Transverse colon (tissue), 4 donors: Measurements from ENCODE around the gene SVOP. TPM values are rescaled to one million over a fixed set of nuclear protein-coding genes. Genes with fewer than 3 reads are reported as not detected.

ENCODE experiments used
- DNase-seq: peaks from one replicate; pipeline ENCODE4 v3.0.0-alpha.2; 2019
- H3K27ac ChIP-seq, 4 donors: fragments of 200-600 bp; sonication (generic); 2 replicates each; pipeline ENCODE4 v1.5.1; 2016 to 2018; ENCODE audit warnings: inconsistent platforms in 4 of 4
- H3K27me3 ChIP-seq: fragments of 200-600 bp; sonication (generic); 2 replicates; pipeline ENCODE4 v1.5.1; 2017; ENCODE audit warnings: inconsistent platforms
- H3K36me3 ChIP-seq, 4 donors: fragments of 200-600 bp; sonication (generic); 2 replicates each; pipeline ENCODE4 v1.5.1; 2017 to 2019; ENCODE audit warnings: inconsistent platforms in 4 of 4
- H3K4me1 ChIP-seq, 4 donors: fragments of 200-600 bp; sonication (generic); 2 replicates each; pipeline ENCODE4 v1.5.1; 2017 to 2020; ENCODE audit warnings: inconsistent platforms in 4 of 4
- H3K4me3 ChIP-seq, 4 donors: fragments of 200-600 bp; sonication (generic); 1 replicate in 1 of 4; 2 replicates in 3 of 4; pipeline versions ENCODE4 v1.5.1 to v1.6.1; 2017 to 2019; ENCODE audit warnings: inconsistent platforms in 4 of 4
- H3K9me3 ChIP-seq, 2 donors: fragments of 200-600 bp; sonication (generic); 2 replicates each; pipeline ENCODE4 v1.5.1; 2017 to 2019; ENCODE audit warnings: inconsistent platforms in 2 of 2
- CTCF ChIP-seq, 5 experiments: fragments of 200-600 bp in 3 of 5; fragments of 450-650 bp in 2 of 5; sonication (generic) in 3 of 5; IDR thresholded peaks; 1 replicate in 2 of 5; 2 replicates in 3 of 5; pipeline ENCODE4 v1.5.1; 2016 to 2017; ENCODE audit warnings: antibody characterized with exemption in 5 of 5, inconsistent platforms in 3 of 5, mild to moderate bottlenecking in 2 of 5, moderate library complexity in 1 of 5
- EP300 ChIP-seq: sonication (generic); formaldehyde crosslinking; IDR thresholded peaks from one replicate; pipeline ENCODE4 v1.6.1; 2017; ENCODE audit warnings: antibody characterized with exemption, low read depth
- POLR2A ChIP-seq: fragments of 450-650 bp; IDR thresholded peaks from one replicate; pipeline ENCODE4 v1.6.1; 2016; ENCODE audit warnings: antibody characterized with exemption, mild to moderate bottlenecking, moderate library complexity
- POLR2AphosphoS5 ChIP-seq, 3 donors: sonication (generic); formaldehyde crosslinking; IDR thresholded peaks; one replicate each; pipeline ENCODE4 v1.6.1; 2016; ENCODE audit warnings: antibody characterized with exemption in 3 of 3
- WGBS, 2 donors: methylation state at CpG; one replicate each; pipeline ENCODE4 v1.1.5; 2018; ENCODE audit warnings: low coverage in 1 of 2; 5-methylcytosine and 5-hydroxymethylcytosine counted together
- in situ Hi-C, 4 donors: fragments of 200-750 bp; cut with MboI; loops; one replicate each; pipeline versions ENCODE4 v1.15.0 to v1.15.1; 2017; ENCODE audit warnings: low sequenced_read_pairs in 3 of 4, low pct_ligation_motif_present in 1 of 4, low pct_unique_long_range_greater_than_20kb in 1 of 4
- intact Hi-C: fragments of 100-400 bp; cut with DNase I; formaldehyde crosslinking; loops from one replicate; pipeline ENCODE4 v1.15.1; 2023; ENCODE audit warnings: low total_unique reads
- total RNA-seq, 4 donors: library from RNA; depleted of rRNA; stranded (reverse); fragments of >200 nt; gene quantifications; one replicate each; pipeline ENCODE4 v1.1.0, GENCODE V29; 2016

Gene SVOP
- total RNA-seq, 4 donors from 2014 or later = 0.16 to 0.55 TPM; not detected in 2

GRCh38 chr12:108896336-108896735 lies 124.5 kb downstream of the SVOP start:
- no peaks in the 10 kb centered on the region for H3K36me3 ChIP-seq
- H3K27ac ChIP-seq = no peak overlapping the region
- in situ Hi-C loops = no loop called here
- intact Hi-C loops = no loop called here
- no peaks in the 10 kb centered on the region for H3K4me1 ChIP-seq
- WGBS, 2 donors = 46 to 75% methylated on average over 6 to 7 of the region's 8 CpGs
- no peak for TF ChIP-seq POLR2A
- no peak for TF ChIP-seq EP300
- TF ChIP-seq CTCF (IDR thresholded peaks at IDR 0.05) = no peak
- TF ChIP-seq POLR2AphosphoS5 (IDR thresholded peaks at IDR 0.05) = no peak
- H3K9me3 ChIP-seq = no peaks in the 10 kb centered on the region
- H3K4me3 ChIP-seq = no peak overlapping the region
- DNase-seq = no peak
- no peaks in the 10 kb centered on the region for H3K27me3 ChIP-seq

- no peak overlapping the region for H3K27ac ChIP-seq
- no peak for TF ChIP-seq CTCF (IDR thresholded peaks at IDR 0.05)
- TF ChIP-seq POLR2AphosphoS5 (IDR thresholded peaks at IDR 0.05) = no peak
- no peak for TF ChIP-seq POLR2A
- TF ChIP-seq EP300 = no peak
- 92% methylated on average over 5 of the region's 5 CpGs; no CpG with 5 or more reads in 1 of the 2 donors for WGBS, 2 donors
- in situ Hi-C loops = no loop called here
- no peak overlapping the region for H3K4me3 ChIP-seq
- intact Hi-C loops = no loop called here
- no peaks in the 10 kb centered on the region for H3K27me3 ChIP-seq
- H3K9me3 ChIP-seq = no peaks in the 10 kb centered on the region
- H3K4me1 ChIP-seq = no peaks in the 10 kb centered on the region
- DNase-seq = no peak
- no peaks in the 10 kb centered on the region for H3K36me3 ChIP-seq
Observed at GRCh38 chr12:108895220-108895802, 125.6 kb downstream of the SVOP start.

GRCh38 chr12:108890208-108890607 lies 130.7 kb downstream of the SVOP start:
- no peaks in the 10 kb centered on the region for H3K9me3 ChIP-seq
- 71% methylated on average over 2 of the region's 2 CpGs; no CpG with 5 or more reads in 1 of the 2 donors for WGBS, 2 donors
- intact Hi-C loops = no loop called here
- no peaks in the 10 kb centered on the region for H3K36me3 ChIP-seq
- no peaks in the 10 kb centered on the region for H3K27me3 ChIP-seq
- DNase-seq = no peak
- H3K27ac ChIP-seq = no peak overlapping the region
- no peak for TF ChIP-seq EP300
- no peak for TF ChIP-seq POLR2AphosphoS5 (IDR thresholded peaks at IDR 0.05)
- no peak for TF ChIP-seq CTCF (IDR thresholded peaks at IDR 0.05)
- TF ChIP-seq POLR2A = no peak
- no peaks in the 10 kb centered on the region for H3K4me1 ChIP-seq
- in situ Hi-C loops = no loop called here
- no peak overlapping the region for H3K4me3 ChIP-seq

GRCh38 chr12:108888031-108888430 lies 132.8 kb downstream of the SVOP start:
- in situ Hi-C loops = loop anchor here in 1 of 4 donors (10.0 kb wide), 1 partner anchor 67 kb away; no protein-coding TSS in a partner anchor
- WGBS, 2 donors = 51% methylated on average over 6 of the region's 6 CpGs; no CpG with 5 or more reads in 1 of the 2 donors
- no peaks in the 10 kb centered on the region for H3K4me1 ChIP-seq
- H3K9me3 ChIP-seq = no peaks in the 10 kb centered on the region
- no peak for DNase-seq
- no peaks in the 10 kb centered on the region for H3K36me3 ChIP-seq
- intact Hi-C loops = no loop called here
- H3K4me3 ChIP-seq = no peak overlapping the region
- no peak overlapping the region for H3K27ac ChIP-seq
- no peak for TF ChIP-seq CTCF (IDR thresholded peaks at IDR 0.05)
- no peak for TF ChIP-seq POLR2A
- no peak for TF ChIP-seq POLR2AphosphoS5 (IDR thresholded peaks at IDR 0.05)
- no peak for TF ChIP-seq EP300
- H3K27me3 ChIP-seq = no peaks in the 10 kb centered on the region
